ENCODE data around the gene TPD52L1.

- TF ChIP-seq, protein P1, sequence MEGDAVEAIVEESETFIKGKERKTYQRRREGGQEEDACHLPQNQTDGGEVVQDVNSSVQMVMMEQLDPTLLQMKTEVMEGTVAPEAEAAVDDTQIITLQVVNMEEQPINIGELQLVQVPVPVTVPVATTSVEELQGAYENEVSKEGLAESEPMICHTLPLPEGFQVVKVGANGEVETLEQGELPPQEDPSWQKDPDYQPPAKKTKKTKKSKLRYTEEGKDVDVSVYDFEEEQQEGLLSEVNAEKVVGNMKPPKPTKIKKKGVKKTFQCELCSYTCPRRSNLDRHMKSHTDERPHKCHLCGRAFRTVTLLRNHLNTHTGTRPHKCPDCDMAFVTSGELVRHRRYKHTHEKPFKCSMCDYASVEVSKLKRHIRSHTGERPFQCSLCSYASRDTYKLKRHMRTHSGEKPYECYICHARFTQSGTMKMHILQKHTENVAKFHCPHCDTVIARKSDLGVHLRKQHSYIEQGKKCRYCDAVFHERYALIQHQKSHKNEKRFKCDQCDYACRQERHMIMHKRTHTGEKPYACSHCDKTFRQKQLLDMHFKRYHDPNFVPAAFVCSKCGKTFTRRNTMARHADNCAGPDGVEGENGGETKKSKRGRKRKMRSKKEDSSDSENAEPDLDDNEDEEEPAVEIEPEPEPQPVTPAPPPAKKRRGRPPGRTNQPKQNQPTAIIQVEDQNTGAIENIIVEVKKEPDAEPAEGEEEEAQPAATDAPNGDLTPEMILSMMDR (IDR thresholded peaks at IDR 0.05): no peak
- TF ChIP-seq POLR2A (IDR thresholded peaks at IDR 0.05): no peak
These were observed 8.8 kb upstream of the TPD52L1 start for GRCh38 chr6:125144822-125145221.

Measured in testis (tissue), 2 donors.